SJSA1 (cell line): ENCODE results near the gene ITPRID1. TPM values are rescaled to one million over a fixed set of nuclear protein-coding genes. Genes with fewer than 3 reads are reported as not detected.

Experiments
- DNase-seq, 2 experiments: peaks; one replicate each; pipeline ENCODE4 v3.0.0-alpha.2; 2015 to 2020; ENCODE audit warnings: low spot score in 2 of 2, low read depth in 1 of 2
- H3K27ac ChIP-seq: fragments of 250-450 bp; sonication (Bioruptor Pico); 2 replicates; pipeline ENCODE4 v1.5.1; 2020; ENCODE audit warnings: mild to moderate bottlenecking, moderate library complexity
- H3K27me3 ChIP-seq: fragments of 250-450 bp; sonication (Bioruptor Pico); replicated peaks from 2 replicates; pipeline ENCODE4 v1.5.1; 2020; ENCODE audit warnings: mild to moderate bottlenecking, moderate library complexity
- H3K36me3 ChIP-seq: fragments of 250-450 bp; sonication (Bioruptor Pico); 2 replicates; pipeline ENCODE4 v1.5.1; 2020; ENCODE audit warnings: mild to moderate bottlenecking
- H3K4me1 ChIP-seq: fragments of 250-450 bp; sonication (Bioruptor Pico); replicated peaks from 2 replicates; pipeline ENCODE4 v1.6.1; 2021; ENCODE audit warnings: mild to moderate bottlenecking
- H3K4me3 ChIP-seq: fragments of 250-450 bp; sonication (Bioruptor Pico); 2 replicates; pipeline ENCODE4 v1.5.1; 2020; ENCODE audit warnings: mild to moderate bottlenecking
- H3K9me3 ChIP-seq: fragments of 250-450 bp; sonication (Bioruptor Pico); replicated peaks from 2 replicates; pipeline ENCODE4 v1.5.1; 2020; ENCODE audit warnings: mild to moderate bottlenecking
- total RNA-seq: library from RNA; depleted of rRNA; stranded (reverse); fragments of >200 nt; shearing (Covaris generic); gene quantifications from 2 replicates; pipeline ENCODE4 v1.2.3, GENCODE V29; 2014

ITPRID1 gene
- total RNA-seq, 1 experiment from 2014 or later, result not detected

DNA sequence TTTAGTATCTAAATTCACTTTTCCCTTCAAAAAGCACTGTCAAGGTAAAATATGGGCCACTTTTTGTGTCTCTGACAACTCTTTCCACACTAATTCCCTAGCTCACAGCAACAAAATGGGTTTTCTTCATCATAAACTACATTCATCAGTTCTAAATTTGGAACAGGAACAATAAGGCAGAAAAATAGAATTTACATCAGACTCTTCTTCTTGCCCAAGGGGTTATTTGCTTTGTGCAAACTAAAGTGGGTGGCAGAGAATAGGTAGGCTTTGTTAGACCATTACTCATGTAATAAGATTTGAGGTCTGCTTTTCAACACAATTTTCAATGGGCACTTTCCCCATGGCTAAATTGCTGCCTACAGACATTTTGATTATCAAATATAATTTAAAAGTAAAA, 155.6 kb downstream of the ITPRID1 start:
- H3K27me3 ChIP-seq, result no peaks in the 10 kb centered on the region
- H3K36me3 ChIP-seq, result no peaks in the 10 kb centered on the region
- H3K27ac ChIP-seq, result no peak overlapping the region
- H3K4me3 ChIP-seq, result no peak overlapping the region
- H3K4me1 ChIP-seq, result no peaks in the 10 kb centered on the region
- DNase-seq, result no peak
- H3K9me3 ChIP-seq, result no peaks in the 10 kb centered on the region

DNA sequence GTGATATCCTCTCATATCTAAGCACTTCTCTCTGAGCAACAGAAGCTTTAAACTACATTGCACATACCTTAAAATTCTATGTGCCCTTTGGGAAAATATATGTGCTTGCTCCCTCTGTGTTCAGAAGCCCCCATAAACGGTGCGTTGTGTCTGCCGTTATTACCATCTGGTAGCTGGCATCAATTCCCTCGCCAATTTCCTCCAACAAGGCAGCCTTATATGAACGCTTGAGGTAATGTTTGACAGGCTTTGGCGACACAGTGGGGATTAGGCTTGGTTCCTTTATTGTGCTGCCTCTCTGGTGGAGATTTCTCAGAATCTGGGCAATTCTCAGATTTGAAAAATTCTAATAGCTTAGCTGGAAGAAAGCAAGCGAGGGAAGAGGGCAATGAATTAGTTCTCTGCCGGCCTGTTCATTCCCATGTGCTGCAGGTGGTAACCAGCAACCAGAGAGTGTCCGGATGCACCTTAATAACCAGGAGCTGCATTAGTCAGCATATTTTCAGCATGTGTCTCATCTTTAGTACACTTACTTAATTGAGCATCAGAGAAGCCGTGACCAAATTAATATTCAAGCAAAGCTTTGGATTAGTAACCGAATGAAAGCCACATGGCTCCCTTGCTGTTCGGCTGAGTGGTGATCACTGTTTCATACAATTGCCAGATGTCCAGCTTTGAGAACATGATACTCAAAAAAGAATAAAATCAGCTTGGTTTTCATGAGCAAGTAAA, 165.8 kb downstream of the ITPRID1 start:
- no peaks in the 10 kb centered on the region for H3K9me3 ChIP-seq
- no peak overlapping the region for H3K4me3 ChIP-seq
- H3K27me3 ChIP-seq, result no peaks in the 10 kb centered on the region
- no peaks in the 10 kb centered on the region for H3K36me3 ChIP-seq
- no peak for DNase-seq
- no peaks in the 10 kb centered on the region for H3K4me1 ChIP-seq
- H3K27ac ChIP-seq, result no peak overlapping the region

DNA sequence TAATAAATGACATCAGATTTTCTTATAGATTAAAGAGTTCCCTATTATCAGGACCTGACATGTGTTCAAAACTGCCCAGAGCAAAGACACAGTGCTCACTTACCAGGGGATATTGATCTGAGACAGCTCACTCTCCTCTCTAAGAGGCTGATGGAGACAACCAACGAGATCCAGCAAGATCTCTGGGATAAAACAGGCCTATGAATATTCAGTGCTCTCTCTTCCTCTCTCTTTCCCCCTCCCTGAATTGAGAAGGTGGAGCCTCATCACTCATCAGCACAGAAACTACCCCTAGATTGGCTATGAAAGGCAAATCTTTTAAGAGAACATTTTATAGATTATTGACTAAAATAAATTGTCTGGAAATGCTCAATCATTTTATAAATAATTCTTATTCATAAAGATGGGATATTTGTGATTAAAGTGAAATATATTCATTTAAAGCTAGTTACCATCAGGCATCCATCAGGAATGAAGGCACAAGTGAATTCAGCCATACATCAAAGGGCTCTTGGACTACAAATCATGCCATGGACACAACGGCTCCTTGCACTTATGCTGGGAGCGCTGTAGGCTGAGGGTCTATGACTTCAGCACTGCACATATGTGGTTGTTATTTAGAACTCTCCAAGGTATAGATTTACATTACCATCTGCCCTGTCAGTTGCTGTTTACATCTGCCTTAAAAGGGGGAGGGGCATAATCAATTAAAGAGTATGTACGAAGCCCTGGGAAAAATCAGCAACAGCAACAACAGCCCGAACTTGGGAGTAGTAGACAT, 169.7 kb downstream of the ITPRID1 start:
- Histone ChIP-seq H3K9me3 (no peaks in the 10 kb centered on the region), H3K36me3 (no peaks in the 10 kb centered on the region), H3K27me3 (no peaks in the 10 kb centered on the region), H3K27ac (no peak overlapping the region), H3K4me3 (no peak overlapping the region), H3K4me1 (no peaks in the 10 kb centered on the region)
- no peak for DNase-seq

DNA sequence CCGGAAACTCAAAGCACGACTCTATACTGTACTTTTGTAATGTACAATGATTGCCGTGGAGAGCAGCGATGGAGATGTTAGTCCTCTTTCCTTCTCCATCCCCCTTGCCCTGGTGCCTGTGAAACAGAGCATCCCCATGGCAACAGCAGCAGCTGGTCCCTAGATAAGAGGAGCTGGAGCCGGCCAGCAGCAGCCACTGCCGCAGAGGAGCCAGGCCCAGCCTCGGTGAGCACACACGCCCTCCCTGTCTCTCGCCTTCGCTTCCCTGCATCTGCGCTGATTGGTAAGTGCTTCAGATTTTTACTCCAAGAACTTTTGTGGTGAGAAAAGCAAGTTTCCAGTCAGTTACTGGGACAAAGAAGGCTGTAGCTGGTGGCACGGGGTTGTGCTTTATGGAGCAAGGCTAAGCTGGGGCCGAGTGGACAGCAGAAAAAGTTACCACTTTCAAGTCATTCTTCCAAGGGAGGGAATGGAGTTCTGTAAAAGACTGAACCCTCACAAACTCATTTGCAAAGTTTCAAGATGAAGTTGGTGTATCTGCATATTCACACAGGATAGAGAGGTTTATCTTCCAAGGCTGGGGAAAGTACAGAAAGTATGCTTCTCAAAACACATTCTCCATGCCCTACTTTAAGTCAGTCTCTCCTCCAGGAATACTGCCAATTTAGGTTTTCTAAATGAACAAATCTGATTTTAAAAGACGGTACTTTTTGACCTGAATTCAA, 173.3 kb downstream of the ITPRID1 start, which contains the start of gene PPP1R17:
Gene PPP1R17 (plus strand): TSS at position 192 of the 725 bp plus-strand sequence. CDS start 5,227 bp downstream, outside the sequence.
- Histone ChIP-seq H3K4me3 (no peak within 1 kb of the TSS), H3K9me3 (no peaks in the 10 kb centered on the region), H3K27me3 (no peaks in the 10 kb centered on the region; the same call in 1 of the 2 replicates), H3K36me3 (no peaks in the 10 kb centered on the region), H3K27ac (no peak within 1 kb of the TSS), H3K4me1 (no peaks in the 10 kb centered on the region)
- DNase-seq, result no peak

DNA sequence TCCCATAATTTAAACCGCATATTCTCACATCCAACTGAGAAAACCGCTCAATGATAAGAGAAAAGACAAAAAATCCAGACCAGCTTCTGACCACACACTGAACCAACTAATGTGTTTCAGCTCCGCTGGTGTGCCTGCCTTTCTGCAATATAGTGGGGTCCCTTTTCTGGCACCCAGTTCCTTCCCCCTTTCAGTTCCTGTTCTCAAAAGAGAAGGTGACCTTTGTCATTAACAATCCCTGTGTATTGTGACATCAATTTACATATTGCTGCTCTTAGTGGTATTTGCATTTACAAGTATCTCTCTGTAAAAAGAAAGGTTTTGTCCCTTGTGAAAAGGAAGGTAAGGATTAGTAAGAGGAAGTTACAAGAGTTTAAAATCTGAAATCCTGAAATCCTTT, 174.5 kb downstream of the ITPRID1 start:
- Histone ChIP-seq H3K4me1 (no peaks in the 10 kb centered on the region), H3K27ac (no peak overlapping the region), H3K27me3 (no peaks in the 10 kb centered on the region; the same call in 1 of the 2 replicates), H3K36me3 (no peaks in the 10 kb centered on the region), H3K4me3 (no peak overlapping the region), H3K9me3 (no peaks in the 10 kb centered on the region)
- DNase-seq, result no peak

DNA sequence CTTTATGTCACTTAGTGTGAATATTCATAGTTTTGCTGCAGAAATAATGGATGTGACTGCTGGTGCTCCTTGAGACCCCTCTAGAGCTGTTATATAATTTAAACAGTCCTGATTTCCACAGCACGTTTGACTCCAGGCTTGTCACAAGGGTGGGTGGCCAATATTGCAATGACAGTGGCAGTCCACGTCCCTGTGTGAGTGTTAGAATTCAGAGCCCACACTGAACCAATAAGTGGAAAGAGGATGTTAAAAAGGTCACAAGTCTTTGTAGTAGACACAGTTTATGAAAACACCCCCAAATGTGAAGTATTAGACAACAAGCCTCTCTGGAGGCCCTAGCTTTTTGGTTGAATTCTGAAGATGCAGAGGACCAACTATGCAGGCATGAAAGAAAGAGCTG, 175.1 kb downstream of the ITPRID1 start:
- H3K4me3 ChIP-seq, result no peak overlapping the region
- no peaks in the 10 kb centered on the region for H3K9me3 ChIP-seq
- no peaks in the 10 kb centered on the region; the same call in 1 of the 2 replicates for H3K27me3 ChIP-seq
- DNase-seq, result no peak
- no peaks in the 10 kb centered on the region for H3K36me3 ChIP-seq
- H3K27ac ChIP-seq, result no peak overlapping the region
- H3K4me1 ChIP-seq, result no peaks in the 10 kb centered on the region

DNA sequence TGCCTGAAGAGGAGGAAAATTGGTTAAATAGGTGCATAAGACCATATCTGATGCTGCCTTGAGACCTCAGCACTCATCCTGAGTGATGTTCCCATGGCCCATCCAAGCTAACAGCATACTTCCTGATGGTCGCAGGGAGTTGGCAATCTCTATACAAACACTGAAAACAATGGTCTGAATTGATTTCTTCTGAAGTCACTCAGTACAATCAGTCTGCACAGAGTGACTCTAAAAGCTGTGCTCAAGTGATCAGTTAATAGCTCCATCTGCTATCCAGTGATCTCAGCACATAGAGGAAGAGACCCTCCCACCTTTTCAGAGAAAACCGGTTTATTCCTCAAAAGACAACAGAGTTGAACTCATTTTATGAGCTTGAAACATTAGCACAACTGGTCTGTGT, 177.0 kb downstream of the ITPRID1 start:
- Histone ChIP-seq H3K4me3 (no peak overlapping the region), H3K36me3 (no peaks in the 10 kb centered on the region), H3K4me1 (no peaks in the 10 kb centered on the region), H3K27me3 (no peaks in the 10 kb centered on the region; the same call in 1 of the 2 replicates), H3K27ac (no peak overlapping the region), H3K9me3 (no peaks in the 10 kb centered on the region)
- DNase-seq, result no peak

DNA sequence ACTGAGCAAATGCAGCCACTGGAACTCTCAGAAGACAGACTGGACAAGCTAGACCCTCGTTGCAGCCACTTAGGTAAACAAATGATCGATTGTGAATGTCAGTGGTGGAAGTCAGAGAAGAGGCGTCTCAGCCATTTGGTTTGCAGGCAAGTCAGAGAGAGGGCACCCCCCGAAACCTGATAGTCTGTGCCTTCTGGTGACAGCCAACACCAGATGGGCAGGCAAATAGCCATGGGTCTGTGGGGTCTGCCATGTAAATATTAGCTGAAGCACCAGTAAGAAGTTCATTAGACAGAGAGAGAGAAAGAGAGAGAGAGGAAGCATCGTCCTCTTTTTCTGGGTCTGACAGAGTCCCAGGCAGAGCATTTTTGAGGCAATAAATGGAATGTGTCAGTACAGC, 178.6 kb downstream of the ITPRID1 start:
- Histone ChIP-seq H3K9me3 (no peaks in the 10 kb centered on the region), H3K36me3 (no peaks in the 10 kb centered on the region), H3K27me3 (no peaks in the 10 kb centered on the region; the same call in 1 of the 2 replicates), H3K4me1 (no peaks in the 10 kb centered on the region), H3K4me3 (no peak overlapping the region), H3K27ac (no peak overlapping the region)
- no peak for DNase-seq

DNA sequence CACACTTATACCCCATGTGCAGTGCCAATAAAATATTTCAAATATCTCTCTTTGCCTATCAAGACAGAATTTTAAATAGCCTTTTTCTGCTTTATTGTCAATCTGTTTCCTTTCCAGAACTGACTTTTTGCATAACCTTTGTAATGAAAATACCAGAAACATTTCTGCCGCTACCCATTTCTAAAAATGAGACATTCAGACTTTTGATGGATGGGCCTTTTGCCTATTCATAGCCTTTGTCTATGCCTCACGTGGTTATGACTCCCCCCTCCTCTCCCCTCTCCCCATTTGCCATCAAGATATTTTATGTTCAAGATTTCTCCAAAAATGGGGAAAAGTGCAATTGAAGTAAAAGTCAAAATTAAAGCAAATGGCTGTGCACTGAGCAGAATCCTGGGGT, 179.0 kb downstream of the ITPRID1 start:
- H3K4me1 ChIP-seq, result no peaks in the 10 kb centered on the region
- DNase-seq, result no peak
- H3K36me3 ChIP-seq, result no peaks in the 10 kb centered on the region
- H3K27me3 ChIP-seq, result no peaks in the 10 kb centered on the region; the same call in 1 of the 2 replicates
- no peak overlapping the region for H3K4me3 ChIP-seq
- H3K9me3 ChIP-seq, result no peaks in the 10 kb centered on the region
- H3K27ac ChIP-seq, result no peak overlapping the region

DNA sequence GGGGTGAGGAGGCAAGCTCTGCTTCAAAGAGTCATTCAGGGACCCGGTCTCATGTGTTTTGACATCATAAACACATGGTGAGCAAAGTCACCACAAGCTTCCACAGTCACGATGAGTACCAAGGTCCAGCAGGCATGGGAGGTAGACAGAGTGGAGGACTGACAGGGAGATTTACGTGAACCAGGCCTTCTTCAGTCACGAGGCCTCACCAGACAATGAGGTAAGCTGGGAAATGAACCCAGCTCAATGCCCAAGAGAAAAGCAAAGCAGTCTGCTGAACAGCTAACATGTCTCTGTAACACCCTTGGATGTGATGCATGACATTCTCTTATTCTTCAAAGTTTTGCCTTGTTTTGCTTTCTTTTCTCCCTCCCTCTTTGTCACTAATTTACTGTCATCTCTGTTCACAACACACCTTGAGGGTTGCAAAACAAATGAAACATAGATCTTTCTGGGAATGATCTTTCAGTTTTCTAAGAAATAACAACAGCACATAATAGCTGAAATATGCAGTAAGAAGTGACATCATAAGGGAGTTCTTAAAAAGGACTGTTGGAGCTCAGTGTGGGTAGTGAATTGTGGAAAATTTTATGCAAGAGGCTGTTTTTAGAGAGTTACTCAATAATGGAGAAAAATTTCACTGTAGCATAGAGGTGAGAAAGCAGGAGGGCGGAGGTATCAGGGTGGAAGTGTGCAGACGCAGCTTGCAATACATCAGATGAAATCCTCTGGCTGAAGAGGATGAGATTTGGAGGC, 182.1 kb downstream of the ITPRID1 start:
- Histone ChIP-seq H3K9me3 (no peaks in the 10 kb centered on the region), H3K4me3 (no peak overlapping the region), H3K4me1 (no peaks in the 10 kb centered on the region), H3K36me3 (no peaks in the 10 kb centered on the region), H3K27me3 (no peaks in the 10 kb centered on the region), H3K27ac (no peak overlapping the region)
- no peak for DNase-seq

DNA sequence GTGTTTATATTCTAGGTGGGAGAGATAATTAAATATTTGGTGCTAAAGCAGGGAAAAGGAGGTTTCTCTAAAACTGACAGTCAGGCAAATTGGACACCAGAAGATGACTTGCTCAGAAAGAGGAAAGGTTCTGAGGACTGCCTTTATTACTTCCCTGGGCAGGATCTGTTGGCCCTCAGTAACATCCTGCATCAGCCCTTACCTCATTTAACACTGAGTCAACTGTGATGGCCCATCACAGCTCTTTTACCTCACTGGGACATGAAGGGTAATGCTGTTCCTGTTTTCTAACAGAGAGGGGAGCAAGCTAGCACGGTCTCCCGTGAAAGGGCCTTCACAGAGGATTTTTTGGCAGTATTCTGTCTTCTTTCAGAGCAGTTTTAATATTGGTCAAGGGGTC, 185.2 kb downstream of the ITPRID1 start:
- Histone ChIP-seq H3K27me3 (no peaks in the 10 kb centered on the region), H3K4me3 (no peak overlapping the region), H3K36me3 (no peaks in the 10 kb centered on the region), H3K9me3 (no peaks in the 10 kb centered on the region), H3K27ac (no peak overlapping the region), H3K4me1 (no peaks in the 10 kb centered on the region)
- no peak for DNase-seq

DNA sequence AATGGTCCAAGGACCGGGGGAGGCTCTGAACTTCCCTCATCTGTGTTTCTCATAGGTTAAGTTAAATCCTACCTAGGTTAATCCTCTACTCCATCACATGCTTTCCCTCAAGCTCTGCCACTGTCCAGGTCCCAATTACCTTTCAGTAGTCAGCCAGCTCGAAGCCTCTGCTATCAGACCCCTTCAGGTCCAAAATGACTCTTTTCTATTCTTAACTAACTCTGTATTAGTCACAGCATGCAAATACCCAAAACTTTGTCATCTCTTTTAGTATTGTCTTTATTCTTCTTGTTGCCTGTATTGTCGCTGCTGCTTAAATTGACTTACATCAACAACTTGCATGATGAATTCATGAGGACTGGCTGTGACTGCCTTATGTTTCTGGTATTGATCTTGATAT, 188.5 kb downstream of the ITPRID1 start:
- no peak overlapping the region for H3K27ac ChIP-seq
- H3K36me3 ChIP-seq, result no peaks in the 10 kb centered on the region
- H3K4me1 ChIP-seq, result no peaks in the 10 kb centered on the region
- DNase-seq, result no peak
- no peaks in the 10 kb centered on the region for H3K9me3 ChIP-seq
- H3K4me3 ChIP-seq, result no peak overlapping the region
- H3K27me3 ChIP-seq, result 0 out of 2 replicates have a peak, but pooled peaks cover 2% of the 10 kb centered on the region

DNA sequence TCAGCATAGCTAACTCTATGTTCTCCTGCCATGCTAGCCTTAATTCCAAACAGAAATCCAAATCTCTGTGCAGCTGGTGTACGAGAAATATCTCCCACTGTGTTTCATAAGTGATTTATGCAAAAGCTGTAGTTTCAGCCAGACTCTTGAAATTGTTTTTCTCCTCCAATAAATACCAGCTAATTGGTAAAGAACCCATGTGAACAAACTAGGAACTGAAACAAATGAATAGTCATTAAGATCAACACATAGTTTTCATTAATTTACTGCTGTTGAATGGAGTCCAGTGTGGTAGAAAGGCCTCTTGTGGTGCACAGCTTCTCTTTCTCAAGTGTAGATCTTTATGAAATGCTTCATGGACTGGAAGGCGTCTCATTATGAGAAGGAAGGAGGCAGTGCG, 191.5 kb downstream of the ITPRID1 start:
- H3K4me3 ChIP-seq, result no peak overlapping the region
- no peaks in the 10 kb centered on the region for H3K36me3 ChIP-seq
- H3K27me3 ChIP-seq, result 0 out of 2 replicates have a peak, but pooled peaks cover 2% of the 10 kb centered on the region
- H3K4me1 ChIP-seq, result no peaks in the 10 kb centered on the region
- no peaks in the 10 kb centered on the region for H3K9me3 ChIP-seq
- H3K27ac ChIP-seq, result no peak overlapping the region
- DNase-seq, result no peak
